Measurements from ENCODE around the gene SEBOX. TPM values are rescaled to one million over a fixed set of nuclear protein-coding genes. Genes with fewer than 3 reads are reported as not detected.

Gene SEBOX
- total and polyA plus RNA-seq, 2 experiments from 2014 or later, result not detected

GRCh38 chr17:28317966-28318758 lies 46.8 kb downstream of the SEBOX start:
- Histone ChIP-seq H3F3A (replicated peaks; ENCODE audit: low read depth) (peaks cover 5% of the 10 kb centered on the region; the same call in 1 of the 2 replicates), H3K79me2 (replicated peaks; ENCODE audit: insufficient read depth) (peaks cover 41% of the 10 kb centered on the region), H3K27ac (ENCODE audit: low read depth) (no peak overlapping the region), H3K9me2 (ENCODE audit: insufficient read depth) (no peaks in the 10 kb centered on the region), H2AFZ (peak overlapping the region; percentile 19), H3K4me2 (peak overlapping the region; percentile 94), H3K4me3 (peak overlapping the region; percentile 80), H3K36me3 (ENCODE audit: insufficient read depth) (no peaks in the 10 kb centered on the region), H3K27me3 (ENCODE audit: insufficient read depth) (no peaks in the 10 kb centered on the region), H4K20me1 (replicated peaks; ENCODE audit: insufficient read depth) (peaks cover 31% of the 10 kb centered on the region), H3K4me1 (ENCODE audit: insufficient read depth) (peaks cover 37% of the 10 kb centered on the region)
- H3K4me3 Mint-ChIP-seq, result peak overlapping the region; percentile 83
- DNase-seq (ENCODE audit: low spot score), result peak; percentile 50
- H3K27ac Mint-ChIP-seq, result peak overlapping the region; percentile 59
- peaks cover 46% of the 10 kb centered on the region for H3K4me1 Mint-ChIP-seq
- TF ChIP-seq ETS1 (IDR thresholded peaks at IDR 0.05), result no peak
- no peak for TF ChIP-seq EZH2 (IDR thresholded peaks at IDR 0.05; ENCODE audit: low read depth, unreplicated experiment)
- TF ChIP-seq CREB1 (CRISPR knock-in tag; IDR thresholded peaks at IDR 0.05; ENCODE audit: low read depth), result no peak
- TF ChIP-seq POLR2AphosphoS5 (IDR thresholded peaks at IDR 0.05; ENCODE audit: low read depth), result no peak; the same call in 1 of the 2 replicates
- no peak for TF ChIP-seq NANOG (IDR thresholded peaks at IDR 0.05; ENCODE audit: borderline replicate concordance)
- no peak for TF ChIP-seq EZH2phosphoT487 (IDR thresholded peaks at IDR 0.05; ENCODE audit: unreplicated experiment)
- no peak for TF ChIP-seq STAT1 (IDR thresholded peaks at IDR 0.05; ENCODE audit: unreplicated experiment)
- TF ChIP-seq REST (IDR thresholded peaks at IDR 0.05; ENCODE audit: unreplicated experiment), result no peak
- no peak for TF ChIP-seq JUNB (IDR thresholded peaks at IDR 0.05; ENCODE audit: unreplicated experiment)
- TF ChIP-seq ZNF331 (CRISPR knock-in tag; IDR thresholded peaks at IDR 0.05; ENCODE audit: low read depth), result no peak
- no peak for TF ChIP-seq ZNF114 (CRISPR knock-in tag; IDR thresholded peaks at IDR 0.05)
- no peak for TF ChIP-seq CTCF (conservative IDR thresholded peaks at IDR 0.05; ENCODE audit: low read depth in 2 of 2)
- no peak for TF ChIP-seq ZNF462 (CRISPR knock-in tag; IDR thresholded peaks at IDR 0.05)
- peaks cover 19% of the 10 kb centered on the region for H3K27me3 Mint-ChIP-seq (ENCODE audit: insufficient read depth, low read depth, poor library complexity)
- peak; percentile 45 for ATAC-seq
- no peaks in the 10 kb centered on the region; the same call in 2 of the 3 replicates for H3K9me3 Mint-ChIP-seq
- H3K36me3 Mint-ChIP-seq (ENCODE audit: low read depth), result peaks cover 28% of the 10 kb centered on the region
